ENCODE measurements around the gene TUBGCP3. TPM values are rescaled to one million over a fixed set of nuclear protein-coding genes. Genes with fewer than 3 reads are reported as not detected.

TUBGCP3 gene
- total and polyA plus RNA-seq, 2 experiments from 2014 or later, result 12.8 to 40.2 TPM

DNA sequence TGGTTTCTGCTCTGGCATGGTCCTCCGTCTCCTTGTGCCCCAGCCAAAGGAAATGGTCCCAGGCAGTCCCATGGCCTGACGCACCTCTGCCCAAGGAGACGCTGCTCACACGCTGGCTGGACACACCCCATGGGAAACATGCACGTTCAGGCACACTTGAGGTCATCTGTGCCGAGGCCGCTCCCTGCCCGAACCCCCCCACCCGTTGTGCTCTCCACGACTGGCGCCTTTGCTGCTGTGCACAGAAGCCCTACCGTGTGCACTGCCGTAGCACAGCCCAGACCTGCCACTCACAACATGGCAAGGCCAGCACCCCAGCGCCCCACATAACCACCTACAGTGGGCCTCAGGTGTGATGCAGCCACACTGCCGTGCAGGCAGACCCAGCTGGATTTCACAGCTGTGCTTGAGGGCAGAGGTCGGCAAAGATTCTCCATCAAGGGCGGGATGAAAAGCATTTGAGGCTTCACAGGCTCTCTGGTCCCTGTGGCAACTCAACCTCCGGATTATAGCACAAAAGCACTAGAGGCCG, 146.1 kb downstream of the TUBGCP3 start:
- H3K27me3 Mint-ChIP-seq (ENCODE audit: insufficient read depth, low read depth, poor library complexity), result peaks cover 15% of the 10 kb centered on the region
- H3K36me3 ChIP-seq (ENCODE audit: insufficient read depth), result no peaks in the 10 kb centered on the region
- no peaks in the 10 kb centered on the region for H4K20me1 ChIP-seq (replicated peaks; ENCODE audit: insufficient read depth)
- no peaks in the 10 kb centered on the region for H3K9me2 ChIP-seq (ENCODE audit: insufficient read depth)
- no peak for DNase-seq (ENCODE audit: low spot score)
- no peaks in the 10 kb centered on the region for H3F3A ChIP-seq (replicated peaks; ENCODE audit: low read depth)
- H3K27ac Mint-ChIP-seq, result no peak overlapping the region
- H3K4me3 Mint-ChIP-seq, result no peak overlapping the region
- no peak overlapping the region for H3K4me3 ChIP-seq
- no peaks in the 10 kb centered on the region for H3K4me1 ChIP-seq (ENCODE audit: insufficient read depth)
- no peak for ATAC-seq
- H3K9me3 Mint-ChIP-seq, result peaks cover 16% of the 10 kb centered on the region
- H3K36me3 Mint-ChIP-seq (ENCODE audit: low read depth), result peaks cover 3% of the 10 kb centered on the region; the same call in 1 of the 3 replicates
- no peaks in the 10 kb centered on the region for H3K27me3 ChIP-seq (ENCODE audit: insufficient read depth)
- no peak overlapping the region for H3K4me2 ChIP-seq
- H3K79me2 ChIP-seq (replicated peaks; ENCODE audit: insufficient read depth), result no peaks in the 10 kb centered on the region
- no peak for TF ChIP-seq ZNF462 (CRISPR knock-in tag; IDR thresholded peaks at IDR 0.05)
- no peak for TF ChIP-seq JUNB (IDR thresholded peaks at IDR 0.05; ENCODE audit: unreplicated experiment)
- TF ChIP-seq EZH2 (IDR thresholded peaks at IDR 0.05; ENCODE audit: low read depth, unreplicated experiment), result no peak
- no peak for TF ChIP-seq ZNF114 (CRISPR knock-in tag; IDR thresholded peaks at IDR 0.05)
- no peak for TF ChIP-seq ZNF331 (CRISPR knock-in tag; IDR thresholded peaks at IDR 0.05; ENCODE audit: low read depth)
- TF ChIP-seq POLR2AphosphoS5 (IDR thresholded peaks at IDR 0.05; ENCODE audit: low read depth), result no peak
- peaks cover 8% of the 10 kb centered on the region; the same call in 2 of the 3 replicates for H3K4me1 Mint-ChIP-seq
- H3K27ac ChIP-seq (ENCODE audit: low read depth), result no peak overlapping the region
- no peak overlapping the region for H2AFZ ChIP-seq

DNA sequence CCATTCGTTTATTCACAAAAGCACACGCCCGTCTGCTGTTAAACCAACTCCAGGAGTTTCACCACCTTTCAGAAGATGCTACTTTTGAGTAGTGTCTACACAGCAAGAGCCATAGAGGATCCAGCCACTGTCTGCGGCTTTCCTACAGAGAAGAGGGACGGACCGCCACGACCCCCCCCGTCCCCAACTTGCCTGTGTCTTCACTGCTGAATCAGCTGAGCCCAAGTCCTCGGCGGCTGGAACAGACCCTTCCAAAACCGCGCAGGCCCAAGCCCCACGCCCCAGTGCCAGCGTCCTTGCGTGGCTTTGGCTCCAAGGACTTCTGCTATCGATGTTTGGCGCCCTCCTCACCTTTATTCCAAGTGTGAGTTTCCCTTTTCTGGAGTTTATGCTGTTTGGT, 146.7 kb downstream of the TUBGCP3 start:
- Mint-ChIP-seq H3K36me3 (ENCODE audit: low read depth) (peaks cover 6% of the 10 kb centered on the region; the same call in 1 of the 3 replicates), H3K27ac (no peak overlapping the region), H3K4me1 (peaks cover 8% of the 10 kb centered on the region; the same call in 2 of the 3 replicates), H3K4me3 (no peak overlapping the region), H3K27me3 (ENCODE audit: insufficient read depth, low read depth, poor library complexity) (peaks cover 15% of the 10 kb centered on the region), H3K9me3 (peaks cover 21% of the 10 kb centered on the region)
- H3K4me3 ChIP-seq, result no peak overlapping the region
- no peaks in the 10 kb centered on the region for H3K36me3 ChIP-seq (ENCODE audit: insufficient read depth)
- H4K20me1 ChIP-seq (replicated peaks; ENCODE audit: insufficient read depth), result no peaks in the 10 kb centered on the region
- H2AFZ ChIP-seq, result no peak overlapping the region
- no peaks in the 10 kb centered on the region for H3K4me1 ChIP-seq (ENCODE audit: insufficient read depth)
- no peak overlapping the region for H3K4me2 ChIP-seq
- ATAC-seq (no peak), DNase-seq (ENCODE audit: low spot score) (no peak)
- no peak overlapping the region for H3K27ac ChIP-seq (ENCODE audit: low read depth)
- H3K27me3 ChIP-seq (ENCODE audit: insufficient read depth), result no peaks in the 10 kb centered on the region
- no peaks in the 10 kb centered on the region for H3F3A ChIP-seq (replicated peaks; ENCODE audit: low read depth)
- no peaks in the 10 kb centered on the region for H3K79me2 ChIP-seq (replicated peaks; ENCODE audit: insufficient read depth)
- H3K9me2 ChIP-seq (ENCODE audit: insufficient read depth), result no peaks in the 10 kb centered on the region
- TF ChIP-seq CREB1 (CRISPR knock-in tag; IDR thresholded peaks at IDR 0.05; ENCODE audit: low read depth), result no peak
- TF ChIP-seq JUNB (IDR thresholded peaks at IDR 0.05; ENCODE audit: unreplicated experiment), result no peak
- no peak for TF ChIP-seq REST (IDR thresholded peaks at IDR 0.05; ENCODE audit: unreplicated experiment)
- no peak for TF ChIP-seq POLR2AphosphoS5 (IDR thresholded peaks at IDR 0.05; ENCODE audit: low read depth)
- TF ChIP-seq ZNF114 (CRISPR knock-in tag; IDR thresholded peaks at IDR 0.05), result no peak
- TF ChIP-seq EZH2phosphoT487 (IDR thresholded peaks at IDR 0.05; ENCODE audit: unreplicated experiment), result no peak
- no peak for TF ChIP-seq ETS1 (IDR thresholded peaks at IDR 0.05)
- no peak for TF ChIP-seq EZH2 (IDR thresholded peaks at IDR 0.05; ENCODE audit: low read depth, unreplicated experiment)
- TF ChIP-seq NANOG (IDR thresholded peaks at IDR 0.05; ENCODE audit: borderline replicate concordance), result no peak
- TF ChIP-seq ZNF331 (CRISPR knock-in tag; IDR thresholded peaks at IDR 0.05; ENCODE audit: low read depth), result no peak
